Astrocyte (in vitro differentiated cells and primary cell): ENCODE data around the gene UCN2.

Experiments
- EZH2 ChIP-seq: IDR thresholded peaks from 2 replicates; pipeline ENCODE4 v1.6.1; 2012; ENCODE audit warnings: mild to moderate bottlenecking, low read length, inconsistent platforms; ENCODE audit not compliant: insufficient read depth
- TF ChIP-seq, protein P1 (sequence below): IDR thresholded peaks from 2 replicates; pipeline ENCODE4 v1.5.1; 2011; ENCODE audit warnings: low read depth, mild to moderate bottlenecking, inconsistent platforms, low read length, moderate library complexity; ENCODE audit not compliant: insufficient read depth

DNA sequence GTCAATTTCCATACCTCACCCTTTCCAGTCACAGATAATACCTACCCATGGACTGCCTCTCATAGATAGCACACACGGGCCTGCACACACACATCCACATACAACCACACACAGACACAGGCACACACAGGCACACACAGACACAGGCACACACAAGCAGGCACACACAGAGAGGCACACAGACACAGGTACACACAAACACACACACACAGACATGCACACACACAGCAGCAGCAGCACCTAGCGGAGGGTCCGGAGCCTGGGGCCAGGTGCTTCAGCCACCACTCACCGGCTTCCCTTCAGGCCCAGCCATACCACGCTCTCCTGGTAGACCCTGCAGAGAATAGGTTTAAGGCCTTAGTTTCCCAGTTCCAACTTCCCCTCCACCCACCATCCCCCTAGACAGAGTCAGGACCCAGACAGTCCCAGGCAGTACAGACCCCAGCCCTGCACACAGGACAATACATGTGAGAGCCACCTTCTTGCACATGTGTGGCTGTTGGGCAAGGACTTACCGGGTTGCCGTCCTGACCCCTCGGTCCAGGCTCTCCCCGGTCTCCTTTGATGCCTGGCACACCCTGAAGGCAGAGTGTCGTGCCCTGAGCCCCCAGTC lies 10.5 kb upstream of the UCN2 start:
- TF ChIP-seq, protein P1, sequence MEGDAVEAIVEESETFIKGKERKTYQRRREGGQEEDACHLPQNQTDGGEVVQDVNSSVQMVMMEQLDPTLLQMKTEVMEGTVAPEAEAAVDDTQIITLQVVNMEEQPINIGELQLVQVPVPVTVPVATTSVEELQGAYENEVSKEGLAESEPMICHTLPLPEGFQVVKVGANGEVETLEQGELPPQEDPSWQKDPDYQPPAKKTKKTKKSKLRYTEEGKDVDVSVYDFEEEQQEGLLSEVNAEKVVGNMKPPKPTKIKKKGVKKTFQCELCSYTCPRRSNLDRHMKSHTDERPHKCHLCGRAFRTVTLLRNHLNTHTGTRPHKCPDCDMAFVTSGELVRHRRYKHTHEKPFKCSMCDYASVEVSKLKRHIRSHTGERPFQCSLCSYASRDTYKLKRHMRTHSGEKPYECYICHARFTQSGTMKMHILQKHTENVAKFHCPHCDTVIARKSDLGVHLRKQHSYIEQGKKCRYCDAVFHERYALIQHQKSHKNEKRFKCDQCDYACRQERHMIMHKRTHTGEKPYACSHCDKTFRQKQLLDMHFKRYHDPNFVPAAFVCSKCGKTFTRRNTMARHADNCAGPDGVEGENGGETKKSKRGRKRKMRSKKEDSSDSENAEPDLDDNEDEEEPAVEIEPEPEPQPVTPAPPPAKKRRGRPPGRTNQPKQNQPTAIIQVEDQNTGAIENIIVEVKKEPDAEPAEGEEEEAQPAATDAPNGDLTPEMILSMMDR = no peak
- no peak for TF ChIP-seq EZH2
